K562 treated with DMSO at 1 percent for 4 hours (cell line): ENCODE data around the gene CERS5. TPM values are rescaled to one million over a fixed set of nuclear protein-coding genes. Genes with fewer than 3 reads are reported as not detected.

Experiments used
- total RNA-seq: library from RNA; unstranded; fragments of 300-600 nt; gene quantifications from 2 replicates; pipeline ENCODE4 v1.2.3, GENCODE V29; 2022; ENCODE audit not compliant: insufficient read depth

The CERS5 gene
- 20.9 and 24.8 TPM in 2 replicates for total RNA-seq

GRCh38 chr12:50167049-50167828 lies at the start of gene CERS5:
CERS5 (minus strand) TSS chr12:50167369; CDS start chr12:50167297, 72 bp downstream.

GRCh38 chr12:50111693-50112455 lies 55.3 kb downstream of the CERS5 start, which contains the start of gene COX14:
COX14 (plus strand) TSS chr12:50112236; CDS start chr12:50120044, 7,808 bp downstream.

GRCh38 chr12:50103767-50104321 lies 63.3 kb downstream of the CERS5 start, which contains the start of gene GPD1:
GPD1 (plus strand) TSS chr12:50104008; CDS start chr12:50104051, 43 bp downstream.

GRCh38 chr12:50084775-50085614 lies 82.2 kb downstream of the CERS5 start, which contains the start of gene SMARCD1:
SMARCD1 (plus strand) TSS chr12:50085342; CDS start chr12:50085370, 28 bp downstream.

Other genes with a start within 250 kb of the CERS5 start
- not detected in 2 replicates for gene AQP2, start 216.6 kb downstream of the CERS5 start, total RNA-seq
- gene AQP5, start 205.5 kb downstream of the CERS5 start, total RNA-seq: not detected in 2 replicates
- not detected in 2 replicates for gene AQP6, start 194.4 kb downstream of the CERS5 start, total RNA-seq
- gene RACGAP1, start 141.9 kb downstream of the CERS5 start, total RNA-seq: 53.6 and 54.7 TPM in 2 replicates
- 0.48 and 1.5 TPM in 2 replicates for gene ASIC1, start 109.8 kb downstream of the CERS5 start, total RNA-seq
- gene SMARCD1, start 82.0 kb downstream of the CERS5 start, total RNA-seq: 52.6 and 62.0 TPM in 2 replicates
- gene GPD1, start 63.4 kb downstream of the CERS5 start, total RNA-seq: 0.25 TPM in 1 of 2 replicates, not detected in the other
- 44.6 and 64.7 TPM in 2 replicates for gene COX14, start 55.1 kb downstream of the CERS5 start, total RNA-seq
- gene LIMA1, start 116.2 kb upstream of the CERS5 start, total RNA-seq: 14.2 and 16.8 TPM in 2 replicates
- 0.08 TPM in 1 of 2 replicates, not detected in the other for gene FAM186A, start 229.2 kb upstream of the CERS5 start, total RNA-seq
- 18.4 and 28.1 TPM in 2 replicates for gene LARP4, start 233.5 kb upstream of the CERS5 start, total RNA-seq